Tibial nerve (tissue), 4 donors: ENCODE data around the gene GDE1. TPM values are rescaled to one million over a fixed set of nuclear protein-coding genes. Genes with fewer than 3 reads are reported as not detected.

ENCODE experiments used
- DNase-seq, 2 donors: peaks; one replicate each; pipeline ENCODE4 v3.0.0-alpha.2; 2019; ENCODE audit warnings: low spot score in 2 of 2
- H3K27ac ChIP-seq, 4 donors: fragments of 200-600 bp; sonication (generic) in 3 of 4; one replicate each; pipeline ENCODE4 v1.5.1; 2017 to 2019; ENCODE audit warnings: mild to moderate bottlenecking in 1 of 4
- H3K27me3 ChIP-seq, 2 donors: fragments of 200-600 bp; sonication (generic) in 1 of 2; one replicate each; pipeline versions ENCODE4 v1.5.1 to v1.6.0; 2017 to 2019
- H3K36me3 ChIP-seq, 3 donors: fragments of 200-600 bp; sonication (generic); one replicate each; pipeline ENCODE4 v1.5.1; 2018 to 2019
- H3K4me1 ChIP-seq, 4 donors: fragments of 200-600 bp; sonication (generic) in 3 of 4; one replicate each; pipeline ENCODE4 v1.5.1; 2017 to 2019
- H3K4me3 ChIP-seq, 4 donors: fragments of 200-600 bp; sonication (generic) in 3 of 4; one replicate each; pipeline ENCODE4 v1.5.1; 2017 to 2019; ENCODE audit warnings: mild to moderate bottlenecking in 1 of 4, moderate library complexity in 1 of 4
- H3K9me3 ChIP-seq, 4 donors: fragments of 200-600 bp; sonication (generic) in 3 of 4; one replicate each; pipeline ENCODE4 v1.5.1; 2017 to 2019
- EP300 ChIP-seq, 2 donors: sonication (generic); formaldehyde crosslinking; IDR thresholded peaks; one replicate each; pipeline ENCODE4 v1.6.1; 2017; ENCODE audit warnings: antibody characterized with exemption in 2 of 2, mild to moderate bottlenecking in 1 of 2
- POLR2A ChIP-seq, 2 donors: fragments of 450-650 bp; IDR thresholded peaks; one replicate each; pipeline ENCODE4 v1.6.1; 2017; ENCODE audit warnings: antibody characterized with exemption in 2 of 2, mild to moderate bottlenecking in 2 of 2, moderate library complexity in 2 of 2
- WGBS, 2 donors: methylation state at CpG; one replicate each; pipeline ENCODE4 v1.1.5; 2018; 5-methylcytosine and 5-hydroxymethylcytosine counted together
- total RNA-seq, 4 donors: library from RNA; depleted of rRNA; stranded (reverse); fragments of >200 nt; gene quantifications; one replicate each; pipeline ENCODE4 v1.1.0, GENCODE V29; 2016
- TF ChIP-seq, protein P1 (sequence below), 5 experiments: fragments of 200-600 bp in 3 of 5; fragments of 450-650 bp in 2 of 5; sonication (generic) in 3 of 5; IDR thresholded peaks; one replicate each; pipeline ENCODE4 v1.5.1; 2016 to 2019; ENCODE audit warnings: antibody characterized with exemption in 5 of 5, mild to moderate bottlenecking in 3 of 5, moderate library complexity in 2 of 5

GDE1 gene
- total RNA-seq, 4 donors from 2014 or later: 40.6 to 58.1 (median 45.0) TPM

DNA sequence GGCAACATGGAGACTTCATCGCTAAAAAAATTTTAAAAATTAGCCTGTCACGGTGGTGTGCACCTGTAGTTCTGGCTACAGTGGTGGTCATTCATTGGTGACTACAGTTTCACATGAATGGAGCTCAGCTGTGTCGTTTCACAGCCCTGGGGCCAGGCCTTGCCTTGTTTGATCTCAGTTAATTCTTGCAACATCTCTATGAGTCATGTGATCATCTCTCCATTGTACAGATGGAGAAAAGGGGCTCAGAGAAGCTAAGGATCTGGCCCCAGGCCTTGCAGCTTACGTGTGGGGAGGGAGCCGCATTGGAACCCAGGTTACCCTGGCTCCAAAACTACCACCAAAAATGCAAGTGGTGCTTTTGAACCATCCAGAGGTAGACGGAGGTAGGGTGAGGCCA lies 49.4 kb downstream of the GDE1 start:
- no peaks in the 10 kb centered on the region for H3K36me3 ChIP-seq
- no peak overlapping the region for H3K27ac ChIP-seq
- H3K4me1 ChIP-seq: no peaks in the 10 kb centered on the region
- no peaks in the 10 kb centered on the region for H3K27me3 ChIP-seq
- H3K9me3 ChIP-seq: peaks cover 0 to 5% (median 0%) of the 10 kb centered on the region in 4 donors
- no peak overlapping the region for H3K4me3 ChIP-seq
- DNase-seq: no peak
- WGBS, 2 donors: 83 to 88% methylated on average over 6 of the region's 6 CpGs
- TF ChIP-seq POLR2A (IDR thresholded peaks at IDR 0.05) (no peak), EP300 (IDR thresholded peaks at IDR 0.05) (no peak)
- TF ChIP-seq, protein P1, sequence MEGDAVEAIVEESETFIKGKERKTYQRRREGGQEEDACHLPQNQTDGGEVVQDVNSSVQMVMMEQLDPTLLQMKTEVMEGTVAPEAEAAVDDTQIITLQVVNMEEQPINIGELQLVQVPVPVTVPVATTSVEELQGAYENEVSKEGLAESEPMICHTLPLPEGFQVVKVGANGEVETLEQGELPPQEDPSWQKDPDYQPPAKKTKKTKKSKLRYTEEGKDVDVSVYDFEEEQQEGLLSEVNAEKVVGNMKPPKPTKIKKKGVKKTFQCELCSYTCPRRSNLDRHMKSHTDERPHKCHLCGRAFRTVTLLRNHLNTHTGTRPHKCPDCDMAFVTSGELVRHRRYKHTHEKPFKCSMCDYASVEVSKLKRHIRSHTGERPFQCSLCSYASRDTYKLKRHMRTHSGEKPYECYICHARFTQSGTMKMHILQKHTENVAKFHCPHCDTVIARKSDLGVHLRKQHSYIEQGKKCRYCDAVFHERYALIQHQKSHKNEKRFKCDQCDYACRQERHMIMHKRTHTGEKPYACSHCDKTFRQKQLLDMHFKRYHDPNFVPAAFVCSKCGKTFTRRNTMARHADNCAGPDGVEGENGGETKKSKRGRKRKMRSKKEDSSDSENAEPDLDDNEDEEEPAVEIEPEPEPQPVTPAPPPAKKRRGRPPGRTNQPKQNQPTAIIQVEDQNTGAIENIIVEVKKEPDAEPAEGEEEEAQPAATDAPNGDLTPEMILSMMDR (IDR thresholded peaks at IDR 0.05): no peak

- Histone ChIP-seq H3K4me1 (no peaks in the 10 kb centered on the region), H3K36me3 (no peaks in the 10 kb centered on the region), H3K9me3 (peaks cover 0 to 5% (median 0%) of the 10 kb centered on the region in 4 donors), H3K4me3 (no peak overlapping the region), H3K27me3 (no peaks in the 10 kb centered on the region), H3K27ac (no peak overlapping the region)
- 90 to 92% methylated on average over 3 of the region's 3 CpGs for WGBS, 2 donors
- no peak for DNase-seq
- TF ChIP-seq EP300 (IDR thresholded peaks at IDR 0.05) (no peak), POLR2A (IDR thresholded peaks at IDR 0.05) (no peak)
- TF ChIP-seq, protein P1 (IDR thresholded peaks at IDR 0.05): no peak
Observed at GRCh38 chr16:19468300-19468699, 53.6 kb downstream of the GDE1 start.

- 89 to 91% methylated on average over 12 of the region's 12 CpGs for WGBS, 2 donors
- Histone ChIP-seq H3K36me3 (no peaks in the 10 kb centered on the region), H3K27me3 (no peaks in the 10 kb centered on the region), H3K27ac (no peak overlapping the region), H3K4me1 (no peaks in the 10 kb centered on the region), H3K9me3 (peaks cover 0 to 3% (median 0%) of the 10 kb centered on the region in 4 donors), H3K4me3 (no peak overlapping the region)
- TF ChIP-seq EP300 (IDR thresholded peaks at IDR 0.05): no peak
- no peak for TF ChIP-seq POLR2A (IDR thresholded peaks at IDR 0.05)
- DNase-seq: no peak
Observed at GRCh38 chr16:19463468-19464315, 58.2 kb downstream of the GDE1 start.

GRCh38 chr16:19460397-19460796 lies 61.5 kb downstream of the GDE1 start:
- Histone ChIP-seq H3K27me3 (no peaks in the 10 kb centered on the region), H3K9me3 (no peaks in the 10 kb centered on the region), H3K36me3 (no peaks in the 10 kb centered on the region), H3K4me1 (no peaks in the 10 kb centered on the region), H3K27ac (no peak overlapping the region), H3K4me3 (no peak overlapping the region)
- DNase-seq: no peak
- TF ChIP-seq, protein P1 (IDR thresholded peaks at IDR 0.05): no peak
- TF ChIP-seq EP300 (IDR thresholded peaks at IDR 0.05) (no peak), POLR2A (IDR thresholded peaks at IDR 0.05) (no peak)
- WGBS, 2 donors: 83 to 86% methylated on average over 2 of the region's 2 CpGs

GRCh38 chr16:19458722-19459379 lies 63.0 kb downstream of the GDE1 start:
- 68 to 86% methylated on average over 9 of the region's 9 CpGs for WGBS, 2 donors
- TF ChIP-seq, protein P1 (IDR thresholded peaks at IDR 0.05): no peak
- TF ChIP-seq POLR2A (IDR thresholded peaks at IDR 0.05) (no peak), EP300 (IDR thresholded peaks at IDR 0.05) (no peak)
- Histone ChIP-seq H3K4me3 (no peak overlapping the region), H3K9me3 (no peaks in the 10 kb centered on the region), H3K4me1 (no peaks in the 10 kb centered on the region), H3K36me3 (no peaks in the 10 kb centered on the region), H3K27me3 (no peaks in the 10 kb centered on the region), H3K27ac (no peak overlapping the region)
- DNase-seq: no peak

Other genes with a start within 250 kb of the GDE1 start
- gene CLEC19A, start 236.4 kb downstream of the GDE1 start, total RNA-seq: not detected
- gene TMC5, start 104.2 kb downstream of the GDE1 start, total RNA-seq: not detected
- gene CCP110, start 1.8 kb upstream of the GDE1 start, total RNA-seq: 10 to 100 TPM; 24.9 to 33.9 (median 27.2) TPM
- 10 to 100 TPM; 41.4 to 68.1 (median 61.1) TPM for gene VPS35L, start 33.6 kb upstream of the GDE1 start, total RNA-seq
- gene KNOP1, start 196.1 kb upstream of the GDE1 start, total RNA-seq: 10 to 100 TPM; 17.3 to 37.2 (median 26.2) TPM
- 10 to 100 TPM; 23.1 to 62.7 (median 37.6) TPM for gene IQCK, start 196.2 kb upstream of the GDE1 start, total RNA-seq